DND-41 (cell line): Measurements from ENCODE around the gene OSBPL10.

Experiments used
- ATAC-seq: fragments of 200-7000 bp; cut with Tn5 transposase; 3 replicates; pipeline ENCODE4 v1.9.1; 2021; ENCODE audit warnings: low read depth; ENCODE audit not compliant: insufficient read depth
- DNase-seq: peaks from one replicate; pipeline ENCODE4 v3.0.0-alpha.2; 2020
- H2AFZ ChIP-seq: 2 replicates; pipeline ENCODE4 v1.6.0; 2012; ENCODE audit warnings: low read depth, low read length
- H3K27ac ChIP-seq: 2 replicates; pipeline ENCODE4 v1.5.1; 2012; ENCODE audit warnings: low read length, inconsistent platforms
- H3K27me3 ChIP-seq: fragments of 200-600 bp; sonication (generic); 2 replicates; pipeline ENCODE4 v1.6.0; 2012; ENCODE audit warnings: low read length, mild to moderate bottlenecking, inconsistent platforms; ENCODE audit not compliant: insufficient read depth, poor library complexity
- H3K36me3 ChIP-seq: 2 replicates; pipeline ENCODE4 v1.5.1; 2012; ENCODE audit warnings: low read length, inconsistent platforms; ENCODE audit not compliant: insufficient read depth
- H3K4me1 ChIP-seq: 2 replicates; pipeline ENCODE4 v1.5.1; 2012; ENCODE audit warnings: mild to moderate bottlenecking, low read length; ENCODE audit not compliant: insufficient read depth
- H3K4me2 ChIP-seq: 2 replicates; pipeline ENCODE4 v1.6.0; 2012; ENCODE audit warnings: mild to moderate bottlenecking, moderate library complexity, low read length, inconsistent platforms; ENCODE audit not compliant: insufficient read depth
- H3K4me3 ChIP-seq, 2 experiments: fragments of 200-600 bp in 1 of 2; shearing (Covaris generic) in 1 of 2; 2 replicates each; pipeline ENCODE4 v1.5.1; 2012 to 2016; ENCODE audit warnings: inconsistent platforms in 2 of 2, low read length in 2 of 2, mild to moderate bottlenecking in 2 of 2, low read depth in 1 of 2, moderate library complexity in 1 of 2
- H3K79me2 ChIP-seq: 2 replicates; pipeline ENCODE4 v1.6.0; 2012; ENCODE audit warnings: low read length, inconsistent platforms; ENCODE audit not compliant: insufficient read depth
- H3K9ac ChIP-seq: 2 replicates; pipeline ENCODE4 v1.6.0; 2012; ENCODE audit warnings: low read depth, mild to moderate bottlenecking, inconsistent platforms, low read length, moderate library complexity
- H3K9me3 ChIP-seq: 2 replicates; pipeline ENCODE4 v1.5.1; 2012; ENCODE audit warnings: low read length, moderate library complexity, mild to moderate bottlenecking, inconsistent platforms; ENCODE audit not compliant: insufficient read depth, severe bottlenecking
- H4K20me1 ChIP-seq: 2 replicates; pipeline ENCODE4 v1.6.0; 2012; ENCODE audit warnings: low read length; ENCODE audit not compliant: insufficient read depth
- CTCF ChIP-seq: IDR thresholded peaks from 2 replicates; pipeline ENCODE4 v1.5.1; 2012; ENCODE audit warnings: borderline replicate concordance, low read length, moderate library complexity, mild to moderate bottlenecking; ENCODE audit not compliant: poor library complexity, severe bottlenecking; ENCODE audit errors: extremely low read depth
- EZH2 ChIP-seq: IDR thresholded peaks from 3 replicates; pipeline ENCODE4 v1.6.1; 2012; ENCODE audit warnings: borderline replicate concordance, low read depth, mild to moderate bottlenecking, moderate library complexity, low read length, inconsistent platforms; ENCODE audit not compliant: severe bottlenecking

Gene OSBPL10

GRCh38 chr3:31723701-31724100, 257.4 kb downstream of the OSBPL10 start:
- Histone ChIP-seq H3K9ac (no peak overlapping the region), H3K27me3 (no peaks in the 10 kb centered on the region), H4K20me1 (no peaks in the 10 kb centered on the region), H3K4me2 (no peak overlapping the region), H3K79me2 (no peaks in the 10 kb centered on the region), H2AFZ (no peak overlapping the region), H3K4me1 (no peaks in the 10 kb centered on the region), H3K9me3 (no peaks in the 10 kb centered on the region), H3K4me3 (no peak overlapping the region), H3K27ac (no peak overlapping the region), H3K36me3 (no peaks in the 10 kb centered on the region)
- no peak for TF ChIP-seq CTCF
- no peak for TF ChIP-seq EZH2
- DNase-seq (no peak), ATAC-seq (no peak)

GRCh38 chr3:31721676-31722075, 259.4 kb downstream of the OSBPL10 start:
- no peaks in the 10 kb centered on the region for H3K36me3 ChIP-seq
- no peak overlapping the region for H3K4me2 ChIP-seq
- no peak for ATAC-seq
- TF ChIP-seq CTCF (no peak), EZH2 (no peak)
- H3K79me2 ChIP-seq = no peaks in the 10 kb centered on the region
- H3K27me3 ChIP-seq = no peaks in the 10 kb centered on the region
- DNase-seq = no peak
- no peak overlapping the region for H3K4me3 ChIP-seq
- no peak overlapping the region for H2AFZ ChIP-seq
- no peaks in the 10 kb centered on the region for H3K4me1 ChIP-seq
- H3K9ac ChIP-seq = no peak overlapping the region
- H4K20me1 ChIP-seq = no peaks in the 10 kb centered on the region
- no peak overlapping the region for H3K27ac ChIP-seq
- no peaks in the 10 kb centered on the region for H3K9me3 ChIP-seq

- H4K20me1 ChIP-seq = no peaks in the 10 kb centered on the region
- H3K9ac ChIP-seq = no peak overlapping the region
- H2AFZ ChIP-seq = no peak overlapping the region
- DNase-seq = no peak
- no peaks in the 10 kb centered on the region for H3K4me1 ChIP-seq
- no peaks in the 10 kb centered on the region for H3K9me3 ChIP-seq
- H3K4me2 ChIP-seq = no peak overlapping the region
- no peaks in the 10 kb centered on the region for H3K36me3 ChIP-seq
- H3K27me3 ChIP-seq = no peaks in the 10 kb centered on the region
- ATAC-seq = no peak; the same call in 2 of the 3 replicates
- H3K79me2 ChIP-seq = no peaks in the 10 kb centered on the region
- no peak overlapping the region for H3K27ac ChIP-seq
- TF ChIP-seq CTCF (no peak), EZH2 (no peak)
- H3K4me3 ChIP-seq = no peak overlapping the region
Measured at GRCh38 chr3:31714495-31715280, 266.4 kb downstream of the OSBPL10 start.

- ATAC-seq = no peak
- H3K4me2 ChIP-seq = no peak overlapping the region
Measured at GRCh38 chr3:31713816-31714215, 267.2 kb downstream of the OSBPL10 start.

More at GRCh38 chr3:31713816-31714215, 267.2 kb downstream of the OSBPL10 start:
- Histone ChIP-seq H3K9me3 (no peaks in the 10 kb centered on the region), H3K36me3 (no peaks in the 10 kb centered on the region), H2AFZ (no peak overlapping the region), H3K9ac (no peak overlapping the region), H3K4me1 (no peaks in the 10 kb centered on the region), H3K4me3 (no peak overlapping the region), H3K79me2 (no peaks in the 10 kb centered on the region), H3K27me3 (no peaks in the 10 kb centered on the region), H4K20me1 (no peaks in the 10 kb centered on the region), H3K27ac (no peak overlapping the region)
- no peak for DNase-seq
- TF ChIP-seq CTCF = no peak
- TF ChIP-seq EZH2 = no peak
